Endodermal cell (in vitro differentiated cells): ENCODE measurements around the gene XKR7. TPM values are rescaled to one million over a fixed set of nuclear protein-coding genes. Genes with fewer than 3 reads are reported as not detected.

Experiments used
- DNase-seq: peaks from one replicate; pipeline ENCODE4 v3.0.0-alpha.2; 2017
- H3K27ac ChIP-seq: 2 replicates; pipeline ENCODE4 v1.5.1; 2013; ENCODE audit warnings: mild to moderate bottlenecking, low read depth, low read length, moderate library complexity
- H3K27me3 ChIP-seq: 2 replicates; pipeline ENCODE4 v1.6.1; 2013; ENCODE audit warnings: mild to moderate bottlenecking, low read length, moderate library complexity; ENCODE audit not compliant: insufficient read depth, control insufficient read depth, poor library complexity, severe bottlenecking
- H3K36me3 ChIP-seq: 2 replicates; pipeline ENCODE4 v1.7.0; 2013; ENCODE audit warnings: mild to moderate bottlenecking, low read length, moderate library complexity; ENCODE audit not compliant: control insufficient read depth, insufficient read depth
- H3K4me1 ChIP-seq: one replicate; pipeline ENCODE4 v1.7.0; 2013; ENCODE audit warnings: low read length; ENCODE audit not compliant: control insufficient read depth, insufficient read depth
- H3K4me3 ChIP-seq: 2 replicates; pipeline ENCODE4 v1.5.1; 2013; ENCODE audit warnings: mild to moderate bottlenecking, low read length, moderate library complexity
- H3K9ac ChIP-seq: 2 replicates; pipeline ENCODE4 v1.6.1; 2013; ENCODE audit warnings: mild to moderate bottlenecking, low read length, moderate library complexity; ENCODE audit not compliant: poor library complexity, severe bottlenecking; ENCODE audit errors: extremely low read depth
- H3K9me3 ChIP-seq: 2 replicates; pipeline ENCODE4 v1.6.1; 2013; ENCODE audit warnings: mild to moderate bottlenecking, low read length, moderate library complexity; ENCODE audit not compliant: control insufficient read depth
- H3K27ac Mint-ChIP-seq: 2 replicates; pipeline ENCODE4 v1.8.0; 2020; ENCODE audit warnings: mixed read lengths
- H3K27me3 Mint-ChIP-seq: 2 replicates; pipeline ENCODE4 v1.8.0; 2021; ENCODE audit warnings: mild to moderate bottlenecking, mixed read lengths; ENCODE audit not compliant: insufficient read depth
- H3K36me3 Mint-ChIP-seq: 2 replicates; pipeline ENCODE4 v1.8.0; 2020; ENCODE audit warnings: low read depth, mixed read lengths
- H3K4me1 Mint-ChIP-seq: 2 replicates; pipeline ENCODE4 v1.8.0; 2020; ENCODE audit warnings: mixed read lengths
- H3K4me3 Mint-ChIP-seq: 2 replicates; pipeline ENCODE4 v1.8.0; 2020; ENCODE audit warnings: mild to moderate bottlenecking, moderate library complexity, mixed read lengths
- H3K9me3 Mint-ChIP-seq: 2 replicates; pipeline ENCODE4 v1.8.0; 2020; ENCODE audit warnings: mild to moderate bottlenecking, mixed read lengths
- CTCF ChIP-seq: fragments of 200-600 bp; sonication (generic); conservative IDR thresholded peaks from 2 replicates; pipeline ENCODE4 v1.5.0; 2021; ENCODE audit warnings: antibody characterized with exemption, mild to moderate bottlenecking
- WGBS, 2 experiments: methylation state at CpG; one replicate each; pipeline versions ENCODE4 v1.1.5 to v1.1.7; 2013; ENCODE audit warnings: missing lambda C conversion rate in 2 of 2, mixed read lengths in 1 of 2; ENCODE audit not compliant: insufficient coverage in 1 of 2, insufficient read length in 1 of 2; 5-methylcytosine and 5-hydroxymethylcytosine counted together
- total RNA-seq, 2 donors: library from RNA; stranded (reverse); fragmentation: NEBNext Ultra II Directional in 1 of 2; extraction: Animal tissue kit (Norgen Biotek cat#: 25700) in 1 of 2; gene quantifications; 2 replicates in 1 of 2; 3 replicates in 1 of 2; pipeline ENCODE4 v1.2.1, GENCODE V29; 2021

Gene XKR7
- total RNA-seq, 2 donors from 2014 or later = 2.7 to 3.1 TPM

- Mint-ChIP-seq H3K27ac (no peak overlapping the region), H3K4me1 (peaks cover 7% of the 10 kb centered on the region), H3K4me3 (no peak overlapping the region), H3K27me3 (peaks cover 3% of the 10 kb centered on the region), H3K9me3 (peaks cover 6% of the 10 kb centered on the region), H3K36me3 (peaks cover 58% of the 10 kb centered on the region)
- no peak for DNase-seq
- WGBS, 2 experiments = 89 to 100% methylated on average over 1 to 2 of the region's 2 CpGs
- Histone ChIP-seq H3K9me3 (peaks cover 13% of the 10 kb centered on the region), H3K4me3 (no peak overlapping the region), H3K4me1 (no peaks in the 10 kb centered on the region), H3K36me3 (peaks cover 58% of the 10 kb centered on the region), H3K9ac (no peak overlapping the region), H3K27me3 (no peaks in the 10 kb centered on the region), H3K27ac (no peak overlapping the region)
- TF ChIP-seq CTCF = no peak
Observed at GRCh38 chr20:31948008-31948407, 19.9 kb upstream of the XKR7 start.

DNA sequence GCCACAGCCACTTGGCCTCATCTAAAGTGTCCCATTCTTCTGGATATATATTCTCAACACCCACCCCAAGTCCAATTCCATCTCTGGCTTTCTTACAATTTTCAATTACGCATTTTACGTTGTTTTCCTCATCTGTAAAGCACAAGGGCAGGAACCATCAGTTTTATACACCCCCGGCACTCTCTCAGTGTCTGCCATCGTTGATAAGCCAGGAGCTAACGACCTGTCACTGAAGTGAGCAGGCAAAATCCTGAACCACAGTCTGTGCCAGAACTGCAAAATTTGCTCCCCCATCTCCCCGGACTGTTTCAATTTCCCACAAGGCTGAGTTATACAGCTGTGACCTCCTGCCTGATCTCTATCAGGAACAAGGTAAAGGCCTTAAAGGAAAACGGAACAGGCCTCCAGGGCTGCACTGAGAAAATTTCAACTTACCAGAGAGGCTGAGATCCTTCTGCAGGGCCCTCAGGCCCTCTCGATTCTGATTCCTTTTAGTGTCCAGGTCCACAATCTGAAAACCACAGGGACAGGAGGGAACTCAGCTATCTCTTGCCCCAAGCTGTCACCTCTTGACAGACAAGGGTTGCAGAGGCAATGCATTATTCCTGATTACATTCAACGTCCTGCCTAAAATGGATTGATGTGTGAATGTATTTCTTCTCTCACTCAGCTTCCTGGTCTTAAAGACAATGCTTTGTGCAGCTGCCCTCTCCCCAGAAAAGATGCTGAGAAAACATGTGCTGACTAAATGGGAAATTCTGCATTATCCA lies 17.9 kb upstream of the XKR7 start:
- H3K36me3 Mint-ChIP-seq = peaks cover 50% of the 10 kb centered on the region
- peaks cover 7% of the 10 kb centered on the region for H3K4me1 Mint-ChIP-seq
- 92 to 95% methylated on average over 6 to 9 of the region's 9 CpGs for WGBS, 2 experiments
- Histone ChIP-seq H3K36me3 (peaks cover 51% of the 10 kb centered on the region), H3K27ac (no peak overlapping the region), H3K9ac (no peak overlapping the region), H3K4me1 (no peaks in the 10 kb centered on the region), H3K9me3 (peaks cover 13% of the 10 kb centered on the region), H3K4me3 (peak overlapping the region; percentile 96), H3K27me3 (no peaks in the 10 kb centered on the region)
- no peak for TF ChIP-seq CTCF
- peaks cover 21% of the 10 kb centered on the region for H3K27me3 Mint-ChIP-seq
- peak overlapping the region; percentile 31 for H3K27ac Mint-ChIP-seq
- H3K9me3 Mint-ChIP-seq = peaks cover 6% of the 10 kb centered on the region
- DNase-seq = no peak
- H3K4me3 Mint-ChIP-seq = peak overlapping the region; percentile 94

DNA sequence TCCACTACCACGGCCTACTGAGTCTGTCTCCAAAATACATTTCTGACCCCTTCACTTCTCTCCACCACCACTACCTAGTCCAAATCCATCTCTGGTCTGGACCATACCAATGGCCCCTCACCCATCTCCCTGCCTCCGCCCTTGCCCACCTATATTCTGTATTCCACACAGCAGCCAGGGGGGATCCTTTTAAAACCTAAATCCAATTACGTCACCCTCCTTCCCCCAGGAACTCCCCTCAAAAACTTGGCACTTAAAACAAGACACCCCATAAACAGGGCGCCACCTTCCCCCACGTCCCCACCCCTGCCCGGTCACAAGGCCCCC lies 16.8 kb upstream of the XKR7 start:
- Histone ChIP-seq H3K4me3 (peak overlapping the region; percentile 96), H3K4me1 (no peaks in the 10 kb centered on the region), H3K27ac (no peak overlapping the region), H3K27me3 (peaks cover 7% of the 10 kb centered on the region), H3K9ac (peak overlapping the region; percentile 88), H3K9me3 (peaks cover 13% of the 10 kb centered on the region), H3K36me3 (peaks cover 40% of the 10 kb centered on the region)
- Mint-ChIP-seq H3K4me3 (peak overlapping the region; percentile 94), H3K9me3 (peaks cover 6% of the 10 kb centered on the region), H3K4me1 (peaks cover 7% of the 10 kb centered on the region), H3K27ac (peak overlapping the region; percentile 92), H3K27me3 (peaks cover 31% of the 10 kb centered on the region), H3K36me3 (peaks cover 40% of the 10 kb centered on the region)
- no peak for DNase-seq
- 8% methylated on average over 6 of the region's 6 CpGs; no CpG with 5 or more reads in 1 of the 2 experiments for WGBS, 2 experiments
- no peak for TF ChIP-seq CTCF
